CD14-positive monocyte (primary cell): Measurements from ENCODE around the gene UNC5CL. TPM values are rescaled to one million over a fixed set of nuclear protein-coding genes. Genes with fewer than 3 reads are reported as not detected.

Experiments used
- DNase-seq, 3 donors: peaks; one replicate each; pipeline ENCODE4 v3.0.0-alpha.2; 2011 to 2022
- H2AFZ ChIP-seq: 2 replicates; pipeline ENCODE4 v1.6.0; 2012; ENCODE audit warnings: mild to moderate bottlenecking, low read depth, low read length, inconsistent platforms; ENCODE audit not compliant: insufficient read depth, poor library complexity, severe bottlenecking
- H3K27ac ChIP-seq, 2 donors: 1 replicate in 1 of 2; 2 replicates in 1 of 2; pipeline ENCODE4 v1.5.1; 2012 to 2013; ENCODE audit warnings: low read length in 2 of 2, control low read depth in 1 of 2, inconsistent platforms in 1 of 2, low read depth in 1 of 2, mild to moderate bottlenecking in 1 of 2
- H3K27me3 ChIP-seq, 2 donors: one replicate each; pipeline versions ENCODE4 v1.6.0 to v1.6.1; 2011 to 2013; ENCODE audit warnings: low read length in 2 of 2; ENCODE audit not compliant: control insufficient read depth in 2 of 2, insufficient read depth in 2 of 2
- H3K36me3 ChIP-seq, 2 donors: replicated peaks in 1 of 2; 1 replicate in 1 of 2; 2 replicates in 1 of 2; pipeline versions ENCODE4 v1.5.1 to v1.6.1; 2012 to 2013; ENCODE audit warnings: low read length in 2 of 2, control low read depth in 1 of 2, inconsistent platforms in 1 of 2, mild to moderate bottlenecking in 1 of 2; ENCODE audit not compliant: insufficient read depth in 2 of 2, control insufficient read depth in 1 of 2
- H3K4me1 ChIP-seq, 2 donors: 1 replicate in 1 of 2; 2 replicates in 1 of 2; pipeline versions ENCODE4 v1.5.1 to v1.6.1; 2012 to 2013; ENCODE audit warnings: low read length in 2 of 2, control low read depth in 1 of 2, inconsistent platforms in 1 of 2, mild to moderate bottlenecking in 1 of 2, moderate library complexity in 1 of 2; ENCODE audit not compliant: insufficient read depth in 2 of 2, control insufficient read depth in 1 of 2
- H3K4me2 ChIP-seq: replicated peaks from 2 replicates; pipeline ENCODE3; 2012; ENCODE audit warnings: low read length, moderate library complexity, mild to moderate bottlenecking; ENCODE audit not compliant: poor library complexity, severe bottlenecking; ENCODE audit errors: extremely low read depth
- H3K4me3 ChIP-seq, 3 experiments: fragments of 200-600 bp in 1 of 3; sonication (generic) in 1 of 3; replicated peaks in 1 of 3; 1 replicate in 2 of 3; 2 replicates in 1 of 3; pipeline ENCODE4 v1.5.1; 2011 to 2013; ENCODE audit warnings: low read length in 3 of 3, mild to moderate bottlenecking in 3 of 3, control low read depth in 2 of 3, low read depth in 2 of 3, inconsistent platforms in 1 of 3, moderate library complexity in 1 of 3
- H3K79me2 ChIP-seq: 2 replicates; pipeline ENCODE4 v1.6.0; 2012; ENCODE audit warnings: mild to moderate bottlenecking, control low read depth, inconsistent platforms, low read length, moderate library complexity; ENCODE audit not compliant: insufficient read depth
- H3K9ac ChIP-seq: 2 replicates; pipeline ENCODE4 v1.6.0; 2017; ENCODE audit warnings: low read length, mild to moderate bottlenecking; ENCODE audit not compliant: insufficient read depth, poor library complexity, severe bottlenecking
- H3K9me3 ChIP-seq, 2 donors: replicated peaks in 1 of 2; 1 replicate in 1 of 2; 2 replicates in 1 of 2; pipeline versions ENCODE4 v1.5.1 to v1.6.1; 2012 to 2013; ENCODE audit warnings: low read length in 2 of 2, control low read depth in 1 of 2; ENCODE audit not compliant: control insufficient read depth in 1 of 2, insufficient read depth in 1 of 2
- H4K20me1 ChIP-seq: 2 replicates; pipeline ENCODE4 v1.6.0; 2012; ENCODE audit warnings: mild to moderate bottlenecking, low read length, control low read depth, moderate library complexity; ENCODE audit not compliant: insufficient read depth
- H3K27ac Mint-ChIP-seq, 7 donors: one replicate each; pipeline ENCODE4 v1.8.0; 2020; ENCODE audit warnings: mild to moderate bottlenecking in 7 of 7, mixed read lengths in 7 of 7, moderate library complexity in 6 of 7, inconsistent platforms in 2 of 7
- H3K27me3 Mint-ChIP-seq, 3 donors: one replicate each; pipeline ENCODE4 v1.8.0; 2021 to 2022; ENCODE audit warnings: low read depth in 3 of 3, mild to moderate bottlenecking in 3 of 3, mixed read lengths in 3 of 3, moderate library complexity in 3 of 3, inconsistent platforms in 1 of 3
- H3K36me3 Mint-ChIP-seq, 2 donors: one replicate each; pipeline ENCODE4 v1.8.0; 2020; ENCODE audit warnings: mixed read lengths in 2 of 2, inconsistent platforms in 1 of 2, mild to moderate bottlenecking in 1 of 2
- H3K4me1 Mint-ChIP-seq: one replicate; pipeline ENCODE4 v1.8.0; 2020; ENCODE audit warnings: mild to moderate bottlenecking, mixed read lengths
- H3K4me3 Mint-ChIP-seq, 2 donors: one replicate each; pipeline ENCODE4 v1.8.0; 2020; ENCODE audit warnings: mild to moderate bottlenecking in 2 of 2, mixed read lengths in 2 of 2, moderate library complexity in 1 of 2
- H3K9me3 Mint-ChIP-seq, 7 donors: one replicate each; pipeline ENCODE4 v1.8.0; 2020 to 2022; ENCODE audit warnings: mixed read lengths in 7 of 7, mild to moderate bottlenecking in 6 of 7, moderate library complexity in 6 of 7, inconsistent platforms in 2 of 7
- CTCF ChIP-seq: fragments of 200-600 bp; IDR thresholded peaks from one replicate; pipeline ENCODE4 v1.8.0; 2022; ENCODE audit warnings: antibody characterized with exemption, mild to moderate bottlenecking
- WGBS: methylation state at CpG from one replicate; pipeline ENCODE4 v1.1.5; 2013; ENCODE audit warnings: missing lambda C conversion rate; ENCODE audit not compliant: insufficient coverage; 5-methylcytosine and 5-hydroxymethylcytosine counted together
- intact Hi-C, 2 donors: fragments of 100-400 bp; cut with micrococcal nuclease; formaldehyde crosslinking; loops; one replicate each; pipeline versions ENCODE4 v1.15.0 to v1.15.1; 2023
- polyA plus RNA-seq, 3 donors: library from polyadenylated mRNA; depleted of rRNA in 1 of 3; unstranded in 2 of 3; stranded (reverse) in 1 of 3; fragments of 300-500 nt in 2 of 3; fragments of >200 nt in 1 of 3; fragmentation: Illumina TruSeq in 2 of 3; gene quantifications; 1 replicate in 2 of 3; 2 replicates in 1 of 3; pipeline ENCODE4 v1.2.3, GENCODE V29; 2012 to 2021

UNC5CL gene
- polyA plus RNA-seq, 3 donors, result 0.09 to 2.3 TPM; not detected in 1

- H2AFZ ChIP-seq, result no peak overlapping the region
- no peak overlapping the region for H3K27ac ChIP-seq
- no peak overlapping the region for H3K4me2 ChIP-seq
- no peaks in the 10 kb centered on the region for H3K27me3 ChIP-seq
- H3K79me2 ChIP-seq, result no peaks in the 10 kb centered on the region
- no peak overlapping the region for H3K4me3 ChIP-seq
- H3K27me3 Mint-ChIP-seq, result peaks cover 0 to 6% (median 0%) of the 10 kb centered on the region in 3 donors
- H3K27ac Mint-ChIP-seq, result no peak overlapping the region
- WGBS, result 96% methylated on average over 2 of the region's 2 CpGs
- no peaks in the 10 kb centered on the region for H3K9me3 Mint-ChIP-seq
- intact Hi-C loops, result no loop called here
- H3K9me3 ChIP-seq, result no peaks in the 10 kb centered on the region
- no peaks in the 10 kb centered on the region for H3K36me3 Mint-ChIP-seq
- peaks cover 8% of the 10 kb centered on the region for H3K4me1 Mint-ChIP-seq
- no peak overlapping the region for H3K4me3 Mint-ChIP-seq
- no peak for TF ChIP-seq CTCF
- H3K36me3 ChIP-seq, result no peaks in the 10 kb centered on the region
- no peak for DNase-seq
- no peak overlapping the region for H3K9ac ChIP-seq
- no peaks in the 10 kb centered on the region for H3K4me1 ChIP-seq
- no peaks in the 10 kb centered on the region for H4K20me1 ChIP-seq
Observed at GRCh38 chr6:41036601-41037000, 2.4 kb downstream of the UNC5CL start.

GRCh38 chr6:41036186-41036585 lies 2.8 kb downstream of the UNC5CL start:
- H3K4me2 ChIP-seq, result no peak overlapping the region
- H3K36me3 Mint-ChIP-seq, result no peaks in the 10 kb centered on the region
- H3K4me1 ChIP-seq, result no peaks in the 10 kb centered on the region
- H3K79me2 ChIP-seq, result no peaks in the 10 kb centered on the region
- H3K4me3 Mint-ChIP-seq, result no peak overlapping the region
- H3K27ac ChIP-seq, result no peak overlapping the region
- peaks cover 8% of the 10 kb centered on the region for H3K4me1 Mint-ChIP-seq
- peaks cover 0 to 6% (median 0%) of the 10 kb centered on the region in 3 donors for H3K27me3 Mint-ChIP-seq
- H4K20me1 ChIP-seq, result no peaks in the 10 kb centered on the region
- H3K9ac ChIP-seq, result no peak overlapping the region
- H3K9me3 ChIP-seq, result no peaks in the 10 kb centered on the region
- DNase-seq, result no peak
- no peak overlapping the region for H2AFZ ChIP-seq
- H3K27ac Mint-ChIP-seq, result no peak overlapping the region
- no peaks in the 10 kb centered on the region for H3K36me3 ChIP-seq
- H3K4me3 ChIP-seq, result no peak overlapping the region
- intact Hi-C loops, result no loop called here
- H3K27me3 ChIP-seq, result no peaks in the 10 kb centered on the region
- WGBS, result no CpG with 5 or more reads among the region's 3 CpGs
- no peaks in the 10 kb centered on the region for H3K9me3 Mint-ChIP-seq
- no peak for TF ChIP-seq CTCF
